GM23338 (cell line): Measurements from ENCODE around the gene PHACTR1. TPM values are rescaled to one million over a fixed set of nuclear protein-coding genes. Genes with fewer than 3 reads are reported as not detected.

Experiments
- ATAC-seq: fragments of 200-7000 bp; cut with Tn5 transposase; 3 replicates; pipeline ENCODE4 v1.9.1; 2020
- DNase-seq: peaks from one replicate; pipeline ENCODE4 v3.0.0-alpha.2; 2015; ENCODE audit warnings: low spot score
- H2AFZ ChIP-seq: fragments of 200-600 bp; sonication (generic); 2 replicates; pipeline ENCODE4 v1.8.0; 2016; ENCODE audit warnings: antibody characterized with exemption, mild to moderate bottlenecking, moderate library complexity
- H3F3A ChIP-seq: fragments of 200-600 bp; sonication (generic); replicated peaks from 2 replicates; pipeline ENCODE4 v1.8.0; 2017; ENCODE audit warnings: antibody characterized with exemption, mixed run types, low read depth
- H3K27ac ChIP-seq: fragments of 200-600 bp; sonication (generic); 2 replicates; pipeline ENCODE4 v1.6.1; 2016; ENCODE audit warnings: low read depth
- H3K27me3 ChIP-seq: fragments of 200-600 bp; sonication (generic); 2 replicates; pipeline ENCODE4 v1.8.0; 2016; ENCODE audit warnings: mild to moderate bottlenecking, mixed run types, moderate library complexity; ENCODE audit not compliant: insufficient read depth
- H3K36me3 ChIP-seq: fragments of 200-600 bp; sonication (generic); 2 replicates; pipeline ENCODE4 v1.8.0; 2016; ENCODE audit warnings: mild to moderate bottlenecking; ENCODE audit not compliant: insufficient read depth
- H3K4me1 ChIP-seq: fragments of 200-600 bp; sonication (generic); 2 replicates; pipeline ENCODE4 v1.8.0; 2016; ENCODE audit warnings: mild to moderate bottlenecking, moderate library complexity; ENCODE audit not compliant: insufficient read depth
- H3K4me2 ChIP-seq: fragments of 200-600 bp; sonication (generic); 2 replicates; pipeline ENCODE4 v1.7.1; 2017; ENCODE audit warnings: mixed run types
- H3K4me3 ChIP-seq: fragments of 200-600 bp; sonication (generic); 2 replicates; pipeline ENCODE4 v1.6.1; 2016; ENCODE audit warnings: mixed run types
- H3K79me2 ChIP-seq: fragments of 200-600 bp; sonication (generic); replicated peaks from 2 replicates; pipeline ENCODE4 v1.8.0; 2017; ENCODE audit warnings: mild to moderate bottlenecking; ENCODE audit not compliant: insufficient read depth
- H3K9me2 ChIP-seq: fragments of 200-600 bp; sonication (generic); 2 replicates; pipeline ENCODE4 v1.8.0; 2017; ENCODE audit not compliant: insufficient read depth
- H4K20me1 ChIP-seq: fragments of 200-600 bp; sonication (generic); replicated peaks from 2 replicates; pipeline ENCODE4 v1.8.0; 2017; ENCODE audit warnings: mild to moderate bottlenecking; ENCODE audit not compliant: insufficient read depth
- H3K27ac Mint-ChIP-seq: 2 replicates; pipeline ENCODE4 v1.8.0; 2020; ENCODE audit warnings: inconsistent platforms, mild to moderate bottlenecking, moderate library complexity, mixed read lengths
- H3K27me3 Mint-ChIP-seq: 3 replicates; pipeline ENCODE4 v1.8.0; 2022; ENCODE audit warnings: low read depth, mild to moderate bottlenecking, moderate library complexity, mixed read lengths, inconsistent platforms; ENCODE audit not compliant: insufficient read depth, poor library complexity
- H3K36me3 Mint-ChIP-seq: 3 replicates; pipeline ENCODE4 v1.8.0; 2021; ENCODE audit warnings: low read depth, mild to moderate bottlenecking, inconsistent platforms, moderate library complexity, mixed read lengths
- H3K4me1 Mint-ChIP-seq: 3 replicates; pipeline ENCODE4 v1.8.0; 2020; ENCODE audit warnings: mild to moderate bottlenecking, inconsistent platforms, mixed read lengths
- H3K4me3 Mint-ChIP-seq: 3 replicates; pipeline ENCODE4 v1.8.0; 2021; ENCODE audit warnings: moderate library complexity, mild to moderate bottlenecking, inconsistent platforms, mixed read lengths
- H3K9me3 Mint-ChIP-seq: 3 replicates; pipeline ENCODE4 v1.8.0; 2020; ENCODE audit warnings: moderate library complexity, mild to moderate bottlenecking, inconsistent platforms, mixed read lengths
- EZH2 ChIP-seq: fragments of 200-600 bp; sonication (generic); IDR thresholded peaks from one replicate; pipeline ENCODE4 v1.8.0; 2017; ENCODE audit warnings: antibody characterized with exemption, mild to moderate bottlenecking, low read depth; ENCODE audit not compliant: unreplicated experiment
- NANOG ChIP-seq: IDR thresholded peaks from 2 replicates; pipeline ENCODE4 v1.6.1; 2016; ENCODE audit warnings: antibody characterized with exemption, borderline replicate concordance
- POLR2AphosphoS5 ChIP-seq: IDR thresholded peaks from 2 replicates; pipeline ENCODE4 v1.6.1; 2016; ENCODE audit warnings: antibody characterized with exemption, low read depth
- STAT1 ChIP-seq: IDR thresholded peaks from one replicate; pipeline ENCODE4 v1.6.1; 2016; ENCODE audit warnings: antibody characterized with exemption; ENCODE audit not compliant: unreplicated experiment
- ZNF114 ChIP-seq: fragments of 250-450 bp; sonication (Bioruptor Pico); IDR thresholded peaks from 2 replicates; pipeline ENCODE4 v1.5.0; 2020; ENCODE audit warnings: mild to moderate bottlenecking, moderate library complexity
- ZNF331 ChIP-seq: fragments of 250-450 bp; sonication (Bioruptor Pico); IDR thresholded peaks from 2 replicates; pipeline ENCODE4 v1.5.0; 2020; ENCODE audit warnings: low read depth, mild to moderate bottlenecking, moderate library complexity
- polyA plus RNA-seq: library from polyadenylated mRNA; unstranded; fragments of >200 nt; fragmentation: Nextera tagmentation; extraction: Ambion mirVana; gene quantifications from 2 replicates; pipeline ENCODE4 v1.2.1, GENCODE V29; 2016
- total RNA-seq: library from RNA; depleted of rRNA; stranded (reverse); fragments of >200 nt; shearing (Covaris generic); gene quantifications from 2 replicates; pipeline ENCODE4 v1.2.3, GENCODE V29; 2014
- TF ChIP-seq, protein P1 (sequence below): fragments of 250-450 bp; sonication (Bioruptor Pico); IDR thresholded peaks from 2 replicates; pipeline ENCODE4 v1.5.0; 2020; ENCODE audit warnings: mild to moderate bottlenecking, moderate library complexity
- TF ChIP-seq, protein P2 (sequence below), 2 experiments: fragments of 200-600 bp in 1 of 2; sonication (generic) in 1 of 2; conservative IDR thresholded peaks; 2 replicates each; pipeline versions ENCODE4 v1.5.1 to v1.6.1; 2016 to 2017; ENCODE audit warnings: antibody characterized with exemption in 2 of 2, low read depth in 2 of 2, mild to moderate bottlenecking in 2 of 2, moderate library complexity in 1 of 2

PHACTR1 gene
- total and polyA plus RNA-seq, 2 experiments from 2014 or later: 5.9 to 19.3 TPM

DNA sequence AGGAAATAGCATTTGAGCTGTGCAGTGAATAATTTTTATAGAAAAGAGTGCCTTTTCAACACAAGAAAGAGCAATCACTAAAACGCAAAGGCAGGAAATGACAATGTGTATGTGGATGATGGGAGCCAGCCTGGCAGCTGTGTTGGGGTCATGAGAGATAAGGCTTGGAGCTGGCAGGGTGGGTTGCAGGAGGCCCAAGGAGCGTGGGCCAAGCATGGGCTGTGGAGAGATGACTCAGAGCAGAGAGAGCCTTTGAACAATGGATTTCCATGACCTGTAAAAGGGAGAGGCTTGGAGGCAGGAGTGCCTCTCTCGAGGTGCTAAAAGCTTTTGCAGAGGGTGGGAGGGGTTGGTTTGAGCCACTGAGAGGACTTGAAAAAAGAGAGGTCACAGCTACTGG lies 618.4 kb downstream of the PHACTR1 start (continued):
- TF ChIP-seq, protein P1, sequence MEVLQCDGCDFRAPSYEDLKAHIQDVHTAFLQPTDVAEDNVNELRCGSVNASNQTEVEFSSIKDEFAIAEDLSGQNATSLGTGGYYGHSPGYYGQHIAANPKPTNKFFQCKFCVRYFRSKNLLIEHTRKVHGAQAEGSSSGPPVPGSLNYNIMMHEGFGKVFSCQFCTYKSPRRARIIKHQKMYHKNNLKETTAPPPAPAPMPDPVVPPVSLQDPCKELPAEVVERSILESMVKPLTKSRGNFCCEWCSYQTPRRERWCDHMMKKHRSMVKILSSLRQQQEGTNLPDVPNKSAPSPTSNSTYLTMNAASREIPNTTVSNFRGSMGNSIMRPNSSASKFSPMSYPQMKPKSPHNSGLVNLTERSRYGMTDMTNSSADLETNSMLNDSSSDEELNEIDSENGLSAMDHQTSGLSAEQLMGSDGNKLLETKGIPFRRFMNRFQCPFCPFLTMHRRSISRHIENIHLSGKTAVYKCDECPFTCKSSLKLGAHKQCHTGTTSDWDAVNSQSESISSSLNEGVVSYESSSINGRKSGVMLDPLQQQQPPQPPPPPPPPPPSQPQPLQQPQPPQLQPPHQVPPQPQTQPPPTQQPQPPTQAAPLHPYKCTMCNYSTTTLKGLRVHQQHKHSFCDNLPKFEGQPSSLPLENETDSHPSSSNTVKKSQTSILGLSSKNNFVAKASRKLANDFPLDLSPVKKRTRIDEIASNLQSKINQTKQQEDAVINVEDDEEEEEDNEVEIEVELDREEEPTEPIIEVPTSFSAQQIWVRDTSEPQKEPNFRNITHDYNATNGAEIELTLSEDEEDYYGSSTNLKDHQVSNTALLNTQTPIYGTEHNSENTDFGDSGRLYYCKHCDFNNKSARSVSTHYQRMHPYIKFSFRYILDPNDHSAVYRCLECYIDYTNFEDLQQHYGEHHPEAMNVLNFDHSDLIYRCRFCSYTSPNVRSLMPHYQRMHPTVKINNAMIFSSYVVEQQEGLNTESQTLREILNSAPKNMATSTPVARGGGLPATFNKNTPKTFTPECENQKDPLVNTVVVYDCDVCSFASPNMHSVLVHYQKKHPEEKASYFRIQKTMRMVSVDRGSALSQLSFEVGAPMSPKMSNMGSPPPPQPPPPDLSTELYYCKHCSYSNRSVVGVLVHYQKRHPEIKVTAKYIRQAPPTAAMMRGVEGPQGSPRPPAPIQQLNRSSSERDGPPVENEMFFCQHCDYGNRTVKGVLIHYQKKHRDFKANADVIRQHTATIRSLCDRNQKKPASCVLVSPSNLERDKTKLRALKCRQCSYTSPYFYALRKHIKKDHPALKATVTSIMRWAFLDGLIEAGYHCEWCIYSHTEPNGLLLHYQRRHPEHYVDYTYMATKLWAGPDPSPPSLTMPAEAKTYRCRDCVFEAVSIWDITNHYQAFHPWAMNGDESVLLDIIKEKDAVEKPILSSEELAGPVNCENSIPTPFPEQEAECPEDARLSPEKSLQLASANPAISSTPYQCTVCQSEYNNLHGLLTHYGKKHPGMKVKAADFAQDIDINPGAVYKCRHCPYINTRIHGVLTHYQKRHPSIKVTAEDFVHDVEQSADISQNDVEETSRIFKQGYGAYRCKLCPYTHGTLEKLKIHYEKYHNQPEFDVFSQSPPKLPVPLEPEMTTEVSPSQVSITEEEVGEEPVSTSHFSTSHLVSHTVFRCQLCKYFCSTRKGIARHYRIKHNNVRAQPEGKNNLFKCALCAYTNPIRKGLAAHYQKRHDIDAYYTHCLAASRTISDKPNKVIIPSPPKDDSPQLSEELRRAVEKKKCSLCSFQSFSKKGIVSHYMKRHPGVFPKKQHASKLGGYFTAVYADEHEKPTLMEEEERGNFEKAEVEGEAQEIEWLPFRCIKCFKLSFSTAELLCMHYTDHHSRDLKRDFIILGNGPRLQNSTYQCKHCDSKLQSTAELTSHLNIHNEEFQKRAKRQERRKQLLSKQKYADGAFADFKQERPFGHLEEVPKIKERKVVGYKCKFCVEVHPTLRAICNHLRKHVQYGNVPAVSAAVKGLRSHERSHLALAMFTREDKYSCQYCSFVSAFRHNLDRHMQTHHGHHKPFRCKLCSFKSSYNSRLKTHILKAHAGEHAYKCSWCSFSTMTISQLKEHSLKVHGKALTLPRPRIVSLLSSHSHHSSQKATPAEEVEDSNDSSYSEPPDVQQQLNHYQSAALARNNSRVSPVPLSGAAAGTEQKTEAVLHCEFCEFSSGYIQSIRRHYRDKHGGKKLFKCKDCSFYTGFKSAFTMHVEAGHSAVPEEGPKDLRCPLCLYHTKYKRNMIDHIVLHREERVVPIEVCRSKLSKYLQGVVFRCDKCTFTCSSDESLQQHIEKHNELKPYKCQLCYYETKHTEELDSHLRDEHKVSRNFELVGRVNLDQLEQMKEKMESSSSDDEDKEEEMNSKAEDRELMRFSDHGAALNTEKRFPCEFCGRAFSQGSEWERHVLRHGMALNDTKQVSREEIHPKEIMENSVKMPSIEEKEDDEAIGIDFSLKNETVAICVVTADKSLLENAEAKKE (CRISPR knock-in tag): no peak
- no peak for TF ChIP-seq POLR2AphosphoS5
- no peak for TF ChIP-seq NANOG
- TF ChIP-seq EZH2: no peak
- TF ChIP-seq ZNF331: no peak
- no peak for TF ChIP-seq STAT1

DNA sequence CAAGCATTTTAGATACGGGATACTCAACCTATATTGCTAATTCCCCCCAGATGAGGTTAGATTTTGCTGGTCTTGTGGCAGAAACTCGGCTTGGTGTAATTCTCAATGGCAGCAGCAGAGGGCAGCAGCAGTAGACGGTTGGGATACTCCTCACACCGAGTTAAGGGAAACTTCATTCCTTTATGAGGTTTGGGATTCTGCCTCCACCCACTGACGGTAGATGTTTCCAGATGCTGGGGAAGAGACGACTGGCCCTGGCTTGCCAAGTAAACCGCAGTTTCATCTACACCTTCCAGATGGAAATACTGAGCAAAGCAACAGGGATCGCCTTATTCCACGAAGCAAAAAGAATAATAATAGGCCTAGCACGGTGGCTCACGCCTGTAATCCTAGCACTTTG lies 620.0 kb downstream of the PHACTR1 start:
- Mint-ChIP-seq H3K27me3 (peaks cover 9% of the 10 kb centered on the region), H3K4me1 (peaks cover 14% of the 10 kb centered on the region), H3K9me3 (peaks cover 5% of the 10 kb centered on the region; the same call in 1 of the 3 replicates), H3K36me3 (no peaks in the 10 kb centered on the region; the same call in 2 of the 3 replicates), H3K4me3 (no peak overlapping the region), H3K27ac (no peak overlapping the region; the same call in 1 of the 2 replicates)
- Histone ChIP-seq H3K27me3 (no peaks in the 10 kb centered on the region), H4K20me1 (no peaks in the 10 kb centered on the region), H2AFZ (no peak overlapping the region), H3K4me1 (no peaks in the 10 kb centered on the region; the same call in 1 of the 2 replicates), H3K27ac (no peak overlapping the region), H3F3A (no peaks in the 10 kb centered on the region), H3K4me3 (no peak overlapping the region), H3K4me2 (no peak overlapping the region), H3K36me3 (no peaks in the 10 kb centered on the region), H3K9me2 (no peaks in the 10 kb centered on the region), H3K79me2 (no peaks in the 10 kb centered on the region)
- TF ChIP-seq, protein P1 (CRISPR knock-in tag): 0 out of 2 replicates have a peak, but pooled peaks have one; percentile 32
- TF ChIP-seq, protein P2, sequence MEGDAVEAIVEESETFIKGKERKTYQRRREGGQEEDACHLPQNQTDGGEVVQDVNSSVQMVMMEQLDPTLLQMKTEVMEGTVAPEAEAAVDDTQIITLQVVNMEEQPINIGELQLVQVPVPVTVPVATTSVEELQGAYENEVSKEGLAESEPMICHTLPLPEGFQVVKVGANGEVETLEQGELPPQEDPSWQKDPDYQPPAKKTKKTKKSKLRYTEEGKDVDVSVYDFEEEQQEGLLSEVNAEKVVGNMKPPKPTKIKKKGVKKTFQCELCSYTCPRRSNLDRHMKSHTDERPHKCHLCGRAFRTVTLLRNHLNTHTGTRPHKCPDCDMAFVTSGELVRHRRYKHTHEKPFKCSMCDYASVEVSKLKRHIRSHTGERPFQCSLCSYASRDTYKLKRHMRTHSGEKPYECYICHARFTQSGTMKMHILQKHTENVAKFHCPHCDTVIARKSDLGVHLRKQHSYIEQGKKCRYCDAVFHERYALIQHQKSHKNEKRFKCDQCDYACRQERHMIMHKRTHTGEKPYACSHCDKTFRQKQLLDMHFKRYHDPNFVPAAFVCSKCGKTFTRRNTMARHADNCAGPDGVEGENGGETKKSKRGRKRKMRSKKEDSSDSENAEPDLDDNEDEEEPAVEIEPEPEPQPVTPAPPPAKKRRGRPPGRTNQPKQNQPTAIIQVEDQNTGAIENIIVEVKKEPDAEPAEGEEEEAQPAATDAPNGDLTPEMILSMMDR (conservative IDR thresholded peaks at IDR 0.05; ENCODE audit: low read depth in 2 of 2): peak; percentile 89 to 97
- TF ChIP-seq ZNF114 (CRISPR knock-in tag) (no peak), NANOG (no peak)
- ATAC-seq (peak; percentile 95), DNase-seq (peak; percentile 92)
